Heart left ventricle (tissue), 13 donors: ENCODE data around the gene POLR1G.

ENCODE experiments used
- CTCF ChIP-seq, 12 donors: fragments of 200-600 bp; sonication (generic) in 4 of 12; IDR thresholded peaks; one replicate each; pipeline versions ENCODE4 v1.5.0 to v1.8.0; 2018 to 2022; ENCODE audit warnings: antibody characterized with exemption in 12 of 12, mild to moderate bottlenecking in 5 of 12
- POLR2A ChIP-seq, 2 donors: fragments of 450-650 bp; IDR thresholded peaks; one replicate each; pipeline ENCODE4 v1.6.1; 2017; ENCODE audit warnings: antibody characterized with exemption in 2 of 2, mild to moderate bottlenecking in 2 of 2, moderate library complexity in 2 of 2
- donor health status: ischemic (EF 13 %, LVEDD 7.1; RV severe dilation, severe dysfunction).
- donor health status: DM: no; HTN: yes; CAD: no.
- donor health status: DM: no; HTN: no; CAD: no.
- donor health status: ischemic (EF 25% LVEDD 6.9; RV normal size, moderate dysfunction).
- donor health status: ischemic (EF 25% LVEDD 5.7; RV mildly dilated, moderate dysfunction).
- donor health status: ischemic (EF 35%, LVEDD 5.7; RV mildly dilated, moderate dysfunction).
- donor health status: nonischemic (EF 11% LVEDD 7.7; RV severe dilation, severe dysfunction).
- donor health status: DM: yes; HTN: yes; CAD: no.
- donor health status: PGD.
- donor health status: ischemic (EF 29% LVEDD 5.4; RV normal size, mild dysfunction).
- donor health status: nonischemic (EF 23%, LVEDD 6.1; RV moderate dilation, normal function).

- TF ChIP-seq CTCF (IDR thresholded peaks at IDR 0.05): no peak
- no peak for TF ChIP-seq POLR2A (IDR thresholded peaks at IDR 0.05)
These were observed 48.1 kb upstream of the POLR1G start for GRCh38 chr19:45358213-45358792.
